D341Med (cell line): ENCODE results near the gene REL.
"Not testable (repeated sequence)": the region's sequence is repeated elsewhere in the genome, so short reads cannot be mapped to it uniquely, and the experiment has no call there.

Experiments used
- DNase-seq: peaks from one replicate; pipeline ENCODE4 v3.0.0; 2012; ENCODE audit warnings: low spot score

Gene REL

DNA sequence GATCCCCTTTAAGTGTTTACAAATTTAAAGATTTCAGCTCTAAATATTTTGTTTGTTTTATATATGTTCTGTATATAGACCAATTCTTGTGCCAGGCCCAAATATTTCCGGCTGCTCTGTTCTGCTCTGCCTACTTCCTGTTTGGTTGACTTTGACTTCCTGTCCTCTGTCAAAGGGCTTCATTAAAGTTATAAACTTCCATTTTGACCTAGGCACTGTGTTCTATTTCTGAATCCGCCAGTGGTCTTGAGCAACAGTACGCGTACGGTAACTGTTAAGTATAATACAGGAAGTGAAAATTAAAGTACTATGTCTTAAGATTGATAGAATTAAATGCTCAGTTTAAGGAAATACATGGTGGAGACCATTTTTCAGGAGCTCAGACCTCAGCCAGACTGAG lies 13.5 kb upstream of the REL start:
- no peak for DNase-seq

DNA sequence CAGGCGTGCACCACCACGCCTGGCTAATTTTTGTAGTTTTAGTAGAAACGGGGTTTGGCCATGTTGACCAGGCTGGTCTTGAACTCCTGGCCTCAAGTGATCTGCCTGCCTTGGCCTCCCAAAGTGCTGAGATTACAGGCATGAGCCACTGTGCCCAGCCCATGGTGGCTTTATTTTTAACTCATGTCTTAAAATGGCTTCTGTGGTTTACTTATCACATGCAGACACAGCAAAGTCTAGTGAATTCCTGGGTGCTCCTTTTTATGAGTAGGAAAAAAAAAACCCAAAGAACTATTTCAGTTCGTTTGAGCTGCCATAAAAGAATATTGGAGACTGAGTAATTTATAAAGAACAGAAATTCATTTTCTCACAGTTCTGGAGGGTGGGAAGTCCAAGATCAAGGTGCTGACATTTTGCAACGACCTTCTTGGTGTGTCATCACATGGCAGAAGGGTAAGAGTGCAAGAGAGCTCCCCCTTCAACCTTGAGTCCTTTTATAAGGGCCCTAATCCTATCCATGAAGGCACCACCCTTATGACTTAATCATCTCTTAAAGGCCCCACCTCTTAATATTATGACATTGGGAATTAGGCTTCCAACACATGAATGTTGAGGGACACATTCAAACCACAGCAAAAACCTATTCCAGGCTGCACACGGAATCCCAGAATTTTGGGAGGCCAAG lies 12.6 kb upstream of the REL start:
- DNase-seq: no peak

DNA sequence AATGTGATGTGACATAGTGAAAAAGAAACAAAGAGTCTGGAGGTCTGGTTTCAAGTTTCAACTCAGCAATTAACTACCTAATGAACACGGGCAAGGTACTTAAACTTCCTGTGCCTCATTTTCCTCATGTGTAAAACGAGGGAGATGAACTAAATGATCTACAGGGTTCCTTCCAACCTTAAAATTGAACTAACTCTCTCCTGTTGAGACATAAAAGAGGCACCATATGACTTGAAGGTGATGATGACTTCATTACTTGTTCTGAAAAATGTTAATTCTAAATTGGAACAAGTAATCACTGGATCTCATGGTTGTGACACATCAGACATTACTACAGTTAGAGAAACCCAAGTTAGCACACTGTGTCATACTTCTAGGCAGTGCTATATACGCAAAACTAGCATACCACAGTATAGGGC lies 8.9 kb upstream of the REL start:
- DNase-seq: no peak

DNA sequence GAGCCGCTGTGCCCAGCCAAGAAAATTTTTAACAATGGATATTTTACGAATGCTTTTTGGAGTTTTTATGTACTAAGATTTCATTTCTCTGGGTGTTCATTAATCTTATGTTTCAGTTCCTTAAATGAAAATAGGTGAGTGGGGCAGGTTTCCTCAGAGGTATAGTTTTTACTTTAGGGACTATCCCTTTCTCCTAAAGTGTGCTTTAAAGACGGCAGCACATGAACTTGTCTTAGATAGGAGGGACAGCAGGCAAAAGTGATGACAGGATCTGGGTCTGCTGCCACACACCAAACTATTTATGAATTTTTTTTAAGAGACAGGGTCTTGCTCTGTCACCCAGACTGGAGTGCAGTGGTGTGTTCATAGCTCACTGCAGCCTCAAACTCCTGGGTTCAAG lies 8.0 kb upstream of the REL start:
- no peak for DNase-seq

DNA sequence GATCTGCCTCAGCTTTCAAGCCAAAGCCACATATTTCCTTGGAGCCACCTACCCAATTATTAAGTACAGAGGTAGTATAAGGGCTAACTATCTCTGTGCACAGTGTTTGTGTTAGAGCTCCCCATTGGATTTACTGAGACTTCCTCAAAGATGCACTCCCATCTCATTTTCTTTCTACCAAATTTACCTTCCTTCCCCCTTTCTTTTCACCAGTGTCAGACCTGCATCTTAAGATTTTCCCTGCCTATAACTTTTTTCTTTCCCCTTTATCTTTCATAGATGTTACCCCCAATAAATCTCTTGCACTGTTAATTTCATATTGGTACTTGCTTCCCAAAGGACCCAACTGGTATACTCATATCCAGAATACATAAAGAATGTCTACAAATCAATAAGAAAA lies 5.9 kb upstream of the REL start:
- DNase-seq: no peak

DNA sequence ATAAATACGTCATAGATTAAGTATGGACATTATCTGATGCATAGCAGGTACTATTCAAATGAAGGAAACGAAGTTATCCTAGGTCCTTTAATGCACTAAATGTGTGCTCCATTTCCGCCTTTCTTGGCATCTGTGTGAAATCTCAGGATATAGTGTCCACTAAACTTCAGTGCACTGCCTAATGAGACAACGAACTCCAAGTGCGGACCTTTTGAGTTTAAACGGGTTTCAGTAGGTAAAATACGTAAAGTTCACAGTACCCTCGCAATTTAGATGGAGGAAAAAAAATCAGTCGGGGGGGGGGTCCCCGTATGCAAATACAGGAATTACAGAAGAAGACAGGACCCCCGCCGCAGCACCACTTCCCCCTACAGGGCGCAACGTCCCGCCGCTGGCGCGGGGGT lies 729 bp upstream of the REL start:
- DNase-seq: no peak

DNA sequence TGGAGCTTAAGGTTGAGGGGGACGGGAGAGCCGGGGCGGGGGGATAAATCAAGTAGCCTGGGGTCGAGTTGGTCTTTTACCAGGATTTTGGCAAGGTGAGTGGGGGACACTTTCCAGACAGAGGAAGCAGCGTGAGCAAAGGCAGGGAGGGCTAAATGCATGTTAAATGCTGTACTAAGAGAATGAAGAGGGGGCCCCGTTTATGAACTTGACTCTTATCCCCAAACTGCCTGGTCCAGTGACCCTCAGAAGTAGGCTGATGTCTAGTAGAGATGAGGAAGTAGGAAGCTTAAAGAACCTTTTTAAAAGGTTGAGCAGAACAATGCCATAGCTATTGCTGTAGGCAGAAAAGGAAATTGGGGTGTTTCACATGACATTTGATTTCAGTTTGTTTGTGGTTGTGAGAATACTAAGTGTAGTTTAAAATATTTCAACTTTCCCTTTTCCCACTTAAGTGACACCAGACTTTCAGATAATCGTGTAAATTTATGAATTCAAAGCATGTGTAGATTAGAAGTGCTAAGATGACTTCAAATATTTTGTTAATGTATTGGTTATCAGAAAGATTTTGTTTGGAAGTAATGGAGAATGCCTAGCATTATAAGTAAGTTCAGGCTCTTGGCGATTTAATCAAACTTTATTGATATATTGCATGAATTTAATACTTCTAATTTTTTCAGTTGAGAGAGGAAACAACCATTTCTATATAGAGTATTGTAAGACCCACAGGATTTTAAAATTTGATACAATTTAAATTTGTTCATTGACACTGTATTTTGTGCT lies 1.8 kb downstream of the REL start:
- DNase-seq: no peak

DNA sequence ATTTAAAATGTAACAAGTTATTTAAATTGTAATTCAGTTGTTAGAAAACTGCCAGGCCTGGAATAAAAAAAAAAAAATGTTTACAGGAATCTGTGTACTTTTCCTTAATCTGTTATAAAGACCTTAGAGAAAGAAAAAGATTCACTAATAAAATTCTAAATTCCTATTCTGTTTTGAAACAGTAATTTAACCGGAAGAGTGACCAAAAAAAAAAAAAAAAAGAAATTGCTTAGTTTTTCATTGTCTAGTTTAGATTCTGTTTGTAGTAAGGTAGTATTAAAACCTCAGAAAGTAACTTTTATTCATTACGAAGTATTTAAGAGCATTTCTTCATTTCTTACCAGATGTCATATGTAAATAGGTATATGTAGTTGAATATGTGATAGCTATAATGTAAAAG lies 2.5 kb downstream of the REL start:
- DNase-seq: no peak

DNA sequence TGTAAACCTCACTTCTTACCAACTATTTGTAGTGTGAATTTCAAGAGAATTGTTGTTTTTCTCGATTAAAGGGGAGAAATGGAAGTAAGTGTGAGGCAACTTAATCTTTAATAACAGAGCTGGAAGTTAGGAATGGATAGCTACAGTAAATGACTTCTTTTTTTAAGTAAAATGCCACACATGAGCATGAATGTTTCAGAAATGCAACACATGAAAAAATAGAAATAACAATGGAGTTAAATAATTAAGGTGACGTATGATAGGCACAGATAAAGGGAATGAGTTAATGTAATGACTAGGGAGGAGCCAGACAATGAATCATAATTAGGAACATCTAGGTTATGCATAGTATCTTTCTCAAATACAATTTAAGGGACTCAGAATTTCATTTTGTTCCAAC lies 3.4 kb downstream of the REL start:
- no peak for DNase-seq

DNA sequence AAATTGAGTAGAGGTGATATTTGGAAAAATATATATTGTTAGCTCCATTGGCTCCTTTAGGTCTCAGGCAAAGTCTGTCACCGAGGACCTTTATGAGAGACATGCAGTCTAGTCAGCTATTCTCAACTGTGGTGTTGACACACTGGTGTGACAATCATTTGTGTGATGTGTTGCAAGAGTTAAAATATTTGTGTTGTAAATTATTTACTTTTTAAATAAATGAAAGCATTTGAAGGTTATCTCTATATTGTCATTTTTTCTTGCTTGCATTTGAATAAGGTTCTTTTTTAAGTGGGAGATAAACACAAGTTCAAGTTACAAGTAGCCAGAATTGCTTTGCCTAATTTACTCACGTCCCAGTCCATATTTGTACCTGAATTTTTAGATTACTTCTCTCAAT lies 4.3 kb downstream of the REL start:
- DNase-seq: no peak

DNA sequence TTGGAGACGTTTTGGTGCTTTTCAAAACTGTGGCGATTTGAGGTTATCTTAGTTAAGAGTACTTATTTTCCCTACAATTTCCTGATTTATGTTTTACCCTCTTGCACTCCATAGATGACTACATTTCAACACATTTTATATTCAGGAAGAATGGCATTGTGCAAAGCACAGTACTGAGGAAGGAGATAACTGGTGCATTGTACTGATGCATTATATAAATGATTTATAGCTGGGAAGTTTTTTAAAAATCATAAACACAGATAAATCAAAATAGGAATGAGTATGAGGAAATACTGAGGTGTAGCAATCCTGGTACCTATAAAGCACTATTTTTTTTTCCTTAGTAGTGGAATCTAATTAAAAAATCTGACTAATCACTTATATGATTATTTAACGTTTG lies 5.6 kb downstream of the REL start:
- no peak for DNase-seq

DNA sequence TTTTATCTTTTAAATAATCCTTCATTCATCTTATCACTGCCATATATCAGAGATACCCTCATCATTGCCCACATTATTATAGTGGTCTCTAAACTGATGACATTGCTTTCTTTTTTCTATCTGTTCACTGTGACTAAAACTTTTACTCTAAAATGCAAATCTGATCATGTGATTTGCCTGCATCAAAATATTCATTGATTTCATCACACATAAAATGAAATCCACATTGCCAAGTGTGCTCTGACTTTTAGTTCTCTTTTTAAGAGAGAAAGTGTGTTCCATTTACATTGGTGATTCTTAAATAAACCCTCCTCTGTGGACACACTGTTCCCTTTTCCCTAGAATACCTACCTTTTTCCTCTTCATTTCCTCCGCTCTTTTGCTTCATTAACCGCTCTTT lies 7.5 kb downstream of the REL start:
- DNase-seq: no peak

DNA sequence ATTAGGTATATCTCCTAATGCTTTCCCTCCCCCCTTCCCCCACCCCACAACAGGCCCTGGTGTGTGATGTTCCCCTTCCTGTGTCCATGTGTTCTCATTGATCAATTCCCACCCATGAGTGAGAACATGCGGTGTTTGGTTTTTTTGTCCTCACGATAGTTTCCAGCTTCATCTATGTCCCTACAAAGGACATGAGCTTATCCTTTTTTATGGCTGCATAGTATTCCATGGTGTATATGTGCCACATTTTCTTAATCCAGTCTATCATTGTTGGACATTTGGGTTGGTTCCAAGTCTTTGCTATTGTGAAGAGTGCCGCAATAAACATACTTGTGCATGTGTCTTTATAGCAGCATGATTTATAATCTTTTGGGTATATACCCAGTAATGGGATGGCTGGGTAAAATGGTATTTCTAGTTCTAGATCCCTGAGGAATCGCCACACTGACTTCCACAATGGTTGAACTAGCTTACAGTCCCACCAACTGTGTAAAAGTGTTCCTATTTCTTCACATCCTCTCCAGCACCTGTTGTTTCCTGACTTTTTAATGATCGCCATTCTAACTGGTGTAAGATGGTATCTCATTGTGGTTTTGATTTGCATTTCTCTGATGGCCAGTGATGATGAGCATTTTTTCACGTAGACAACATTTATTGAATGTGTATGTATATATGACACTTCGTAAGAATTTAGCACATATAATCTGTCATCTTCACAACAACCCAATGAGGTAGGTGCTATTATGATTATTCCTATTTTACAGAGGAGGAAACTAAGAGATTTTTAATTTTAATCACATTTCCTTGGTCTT lies 8.4 kb downstream of the REL start:
- DNase-seq: not testable (repeated sequence)

DNA sequence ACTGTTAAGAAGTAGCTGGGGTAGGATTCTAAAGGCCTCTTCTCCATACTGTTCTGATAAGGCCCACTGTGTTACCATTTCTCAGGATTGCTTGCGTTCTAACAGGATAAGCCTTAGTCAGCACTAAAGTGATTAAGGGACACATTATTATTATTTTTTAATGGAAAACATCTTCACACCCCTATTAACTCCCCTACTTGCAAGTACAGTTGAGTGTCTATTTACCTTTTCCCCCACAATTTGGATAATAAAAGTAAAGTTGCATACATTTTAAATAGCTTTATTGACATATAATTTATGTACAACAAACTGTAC lies 9.0 kb downstream of the REL start:
- no peak for DNase-seq

DNA sequence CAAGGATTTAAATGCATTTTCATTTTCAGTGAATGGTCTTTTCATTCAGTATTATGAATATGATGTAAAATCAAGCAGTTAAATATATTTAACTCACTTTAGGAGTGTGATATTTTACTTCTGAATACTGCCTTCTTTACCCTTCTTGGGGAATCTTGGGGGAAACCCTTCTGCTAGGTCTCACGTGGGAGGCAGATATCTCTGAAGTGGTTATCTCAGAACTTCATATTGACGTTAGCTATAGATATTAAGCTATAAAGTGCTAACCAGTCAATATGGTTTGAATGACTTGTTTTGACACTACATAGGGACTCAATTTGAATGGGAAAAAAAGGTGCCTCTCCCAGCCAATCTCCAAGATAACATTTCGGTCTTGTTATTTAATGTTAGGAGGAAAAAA lies 9.8 kb downstream of the REL start:
- DNase-seq: no peak

DNA sequence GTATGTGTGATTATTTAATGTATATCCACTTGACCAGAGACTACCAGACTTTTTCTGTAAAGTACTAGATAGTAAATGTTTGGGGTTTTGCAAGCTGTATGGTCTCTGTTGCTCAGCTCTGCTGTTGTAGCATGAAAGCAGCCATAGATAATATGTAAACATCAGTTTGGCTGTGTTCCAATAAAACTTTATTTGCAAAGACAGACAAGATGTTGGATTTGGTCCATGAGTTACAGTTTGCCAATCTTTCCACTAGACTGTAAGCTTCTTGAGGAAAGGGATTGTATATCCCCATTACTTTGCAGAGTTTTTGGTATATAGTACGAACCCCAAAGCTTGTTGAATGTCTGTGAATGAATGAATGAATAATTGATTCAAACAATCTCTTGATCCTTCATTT lies 17.2 kb downstream of the REL start:
- DNase-seq: no peak

DNA sequence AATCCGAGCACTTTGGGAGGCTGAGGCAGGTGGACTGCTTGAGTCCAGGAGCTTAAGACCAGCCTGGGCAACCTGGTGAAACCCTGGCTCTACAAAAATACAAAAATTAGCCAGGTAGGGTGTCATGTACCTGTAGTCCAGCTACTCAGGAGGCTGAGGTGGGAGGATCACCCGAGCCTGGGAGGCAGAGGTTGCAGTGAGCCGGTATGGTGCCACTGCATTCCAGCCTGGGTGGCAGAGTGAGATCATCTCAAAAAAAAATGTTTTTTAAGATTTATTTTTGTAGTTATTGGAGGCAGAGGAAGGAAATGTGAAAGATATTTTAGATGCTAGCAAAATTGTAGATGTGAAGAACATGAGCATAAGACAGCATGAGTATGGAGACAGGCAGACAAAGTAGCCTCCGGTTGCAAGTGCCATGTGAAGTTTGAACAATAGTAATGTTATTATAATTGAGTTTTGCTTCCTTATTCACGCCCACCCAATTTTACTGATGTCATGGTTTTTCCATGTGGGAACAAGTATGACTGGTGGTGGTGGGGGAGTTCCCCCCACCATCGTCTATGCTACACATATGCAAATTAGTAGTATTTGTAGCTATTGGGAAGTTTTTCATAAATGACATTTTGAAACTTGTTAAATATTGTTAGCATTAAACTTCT lies 18.0 kb downstream of the REL start:
- DNase-seq: no peak

DNA sequence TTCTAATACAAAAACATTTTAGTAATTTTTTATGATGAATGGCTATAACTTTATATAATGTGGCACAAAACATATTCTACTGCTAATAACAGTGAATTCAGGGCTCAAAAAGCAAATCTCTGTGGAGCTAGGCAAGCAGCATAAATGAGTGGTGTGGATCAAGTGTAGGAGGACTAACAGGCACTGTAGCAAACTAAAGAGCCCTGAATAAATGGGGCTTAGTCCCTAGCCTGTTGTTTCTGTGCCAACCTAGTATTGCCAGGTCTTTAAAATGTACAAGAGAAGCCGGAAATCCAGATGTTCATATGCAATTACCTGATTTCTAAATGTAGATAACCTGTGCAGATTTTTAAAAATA lies 18.5 kb downstream of the REL start:
- DNase-seq: no peak

DNA sequence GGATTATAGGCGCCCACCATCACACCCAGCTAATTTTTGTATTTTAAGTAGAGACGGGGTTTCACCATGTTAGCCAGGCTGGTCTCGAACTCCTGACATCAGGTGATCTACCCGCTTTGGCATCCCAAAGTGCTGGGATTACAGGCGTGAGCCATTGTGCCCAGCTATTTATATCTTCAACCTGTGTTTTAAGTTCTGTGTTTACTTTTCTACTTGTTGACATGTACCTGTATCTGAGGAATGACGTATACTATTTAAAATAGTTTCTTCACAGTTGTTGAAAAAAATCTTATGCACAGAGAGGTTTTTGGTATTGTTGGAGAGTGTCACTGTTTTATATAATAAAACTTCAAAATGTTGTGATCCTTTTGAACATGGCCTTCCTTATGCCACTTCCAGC lies 19.9 kb downstream of the REL start:
- DNase-seq: not testable (repeated sequence)

DNA sequence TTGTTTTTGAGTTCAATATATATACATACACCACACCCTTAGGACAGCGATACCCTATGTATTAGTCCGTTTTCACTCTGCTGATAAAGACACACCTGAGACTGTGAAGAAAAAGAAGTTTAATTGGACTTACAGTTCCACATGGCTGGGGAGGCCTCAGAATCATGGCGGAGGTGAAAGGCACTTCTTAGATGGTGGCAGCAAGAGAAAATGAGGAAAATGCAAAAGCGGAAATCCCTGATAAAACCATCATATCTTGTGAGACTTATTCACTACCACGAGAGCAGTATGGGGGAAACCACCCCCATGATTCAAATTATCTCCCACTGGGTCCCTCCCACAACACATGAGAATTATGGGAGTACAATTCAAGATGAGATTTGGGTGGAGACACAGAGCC lies 24.5 kb downstream of the REL start:
- DNase-seq: not testable (repeated sequence)

DNA sequence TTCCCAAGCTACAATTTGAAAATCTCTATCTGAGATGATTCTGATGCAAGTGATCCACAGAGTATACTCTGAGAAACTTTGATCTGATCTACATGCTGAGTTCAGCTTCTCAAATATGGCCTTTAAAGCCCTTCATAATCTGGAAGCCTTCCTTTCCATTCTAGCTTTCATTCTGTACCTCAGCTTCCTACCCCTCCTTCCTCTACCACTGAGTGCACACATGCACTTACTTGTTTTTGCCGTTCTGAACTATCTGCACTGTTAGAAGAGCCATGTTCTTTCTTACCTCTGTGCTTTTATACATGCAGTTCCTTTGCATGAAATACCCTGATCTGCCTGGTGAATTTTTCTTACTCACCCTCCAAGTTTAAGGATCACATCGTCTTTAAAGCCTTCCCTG lies 25.0 kb downstream of the REL start:
- no peak for DNase-seq

DNA sequence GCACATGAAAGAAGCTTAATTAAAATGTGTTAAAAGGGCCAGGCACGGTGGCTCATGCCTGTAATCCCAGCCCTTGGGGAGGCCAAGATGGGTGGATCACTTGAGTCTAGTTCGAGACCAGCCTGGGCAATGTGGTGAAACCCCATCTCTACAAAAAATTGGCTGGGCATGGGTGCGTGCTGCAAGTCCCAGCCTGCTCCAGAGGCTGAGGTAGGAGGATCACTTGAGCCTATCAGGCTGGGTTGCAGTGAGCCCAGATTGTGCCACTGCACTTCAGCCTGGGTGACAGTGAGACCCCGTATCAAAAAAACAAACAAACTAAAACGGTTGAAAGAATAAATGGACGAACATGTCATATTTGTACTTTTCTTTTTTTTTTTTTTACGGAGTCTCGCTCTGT lies 26.0 kb downstream of the REL start:
- DNase-seq: no peak
